Aorta (tissue), 5 donors: Measurements from ENCODE around the gene PTRH1. TPM values are rescaled to one million over a fixed set of nuclear protein-coding genes. Genes with fewer than 3 reads are reported as not detected.
"Not testable (repeated sequence)": the region's sequence is repeated elsewhere in the genome, so short reads cannot be mapped to it uniquely, and the experiment has no call there.

Experiments
- ATAC-seq: fragments of 200-7000 bp; cut with Tn5 transposase; one replicate; pipeline ENCODE4 v1.9.1; 2022; ENCODE audit warnings: moderate library complexity; ENCODE audit not compliant: low FRiP score
- DNase-seq, 2 donors: peaks; one replicate each; pipeline ENCODE4 v3.0.0-alpha.2; 2020
- H3K27ac ChIP-seq, 2 donors: one replicate each; pipeline ENCODE4 v1.5.1; 2013; ENCODE audit warnings: low read length in 2 of 2, mild to moderate bottlenecking in 2 of 2, moderate library complexity in 2 of 2, control low read depth in 1 of 2, inconsistent platforms in 1 of 2, low read depth in 1 of 2
- H3K27me3 ChIP-seq, 2 donors: one replicate each; pipeline ENCODE4 v1.6.1; 2013; ENCODE audit warnings: control low read depth in 1 of 2, low read length in 1 of 2, mild to moderate bottlenecking in 1 of 2, moderate library complexity in 1 of 2; ENCODE audit not compliant: insufficient read depth in 2 of 2, control insufficient read depth in 1 of 2
- H3K36me3 ChIP-seq, 2 donors: one replicate each; pipeline ENCODE4 v1.6.1; 2013; ENCODE audit warnings: control low read depth in 1 of 2, low read length in 1 of 2, mild to moderate bottlenecking in 1 of 2; ENCODE audit not compliant: insufficient read depth in 2 of 2, control insufficient read depth in 1 of 2
- H3K4me1 ChIP-seq, 2 donors: one replicate each; pipeline ENCODE4 v1.6.1; 2013; ENCODE audit warnings: low read length in 2 of 2, control low read depth in 1 of 2, mild to moderate bottlenecking in 1 of 2, moderate library complexity in 1 of 2; ENCODE audit not compliant: insufficient read depth in 2 of 2, control insufficient read depth in 1 of 2
- H3K4me3 ChIP-seq, 2 donors: one replicate each; pipeline ENCODE4 v1.5.1; 2013; ENCODE audit warnings: low read length in 2 of 2, control low read depth in 1 of 2, mild to moderate bottlenecking in 1 of 2
- H3K9me3 ChIP-seq: one replicate; pipeline ENCODE4 v1.6.1; 2013; ENCODE audit warnings: mild to moderate bottlenecking, low read length; ENCODE audit not compliant: control insufficient read depth
- WGBS, 2 donors: extraction: QIAGEN DNeasy Blood & Tissue Kit; methylation state at CpG; one replicate each; pipeline ENCODE4 v1.1.7; 2013; 5-methylcytosine and 5-hydroxymethylcytosine counted together
- intact Hi-C, 2 donors: fragments of 100-400 bp; cut with DNase I; formaldehyde crosslinking; loops; one replicate each; pipeline versions ENCODE4 v1.14.2 to v1.15.0; 2022
- long read RNA-seq, 2 donors: library from polyadenylated mRNA; unstranded; transcript quantifications; one replicate each; pipeline ENCODE4 v2.0.0, GENCODE V29; 2020 to 2021
- polyA plus RNA-seq, 2 donors: library from polyadenylated mRNA; stranded (reverse); fragments of 200-250 nt; gene quantifications; one replicate each; pipeline ENCODE4 v1.2.3, GENCODE V29; 2013
- total RNA-seq, 2 donors: library from RNA; stranded (reverse); fragmentation: NEBNext Ultra II Directional; extraction: Animal tissue kit (Norgen Biotek cat#: 25700); gene quantifications; one replicate each; pipeline ENCODE4 v1.2.1, GENCODE V29; 2021
- donor health status: healthy with polysubstance abuse.
- donor health status: Bipolar disorder and iron deficiency.
- donor health status: DM: no; HTN: no; CAD: no.
- donor health status: DM: no; HTN: no; CAD: no.
- donor health status: DM: yes; HTN: yes; CAD: no.

The PTRH1 gene, protein sequence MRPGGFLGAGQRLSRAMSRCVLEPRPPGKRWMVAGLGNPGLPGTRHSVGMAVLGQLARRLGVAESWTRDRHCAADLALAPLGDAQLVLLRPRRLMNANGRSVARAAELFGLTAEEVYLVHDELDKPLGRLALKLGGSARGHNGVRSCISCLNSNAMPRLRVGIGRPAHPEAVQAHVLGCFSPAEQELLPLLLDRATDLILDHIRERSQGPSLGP
- total RNA-seq (10 to 100 TPM in 1 of 2 donors, 1 to 10 TPM in 1; 9.8 to 12.2 TPM), polyA plus RNA-seq (10 to 100 TPM; 12.1 to 23.2 TPM)
- long read RNA-seq, donor 1, transcript PTRH1-208 (5 exons, 814 nt): major isoform, 7 of 18 reads
- long read RNA-seq, donor 1, partial matches to known transcripts: 1 of 18 reads
- long read RNA-seq, donor 1, other reads (novel, unspliced or antisense): 9 of 18 reads
- long read RNA-seq, donor 2, partial matches to known transcripts: 1 of 7 reads
- long read RNA-seq, donor 2, other reads (novel, unspliced or antisense): 3 of 7 reads

DNA sequence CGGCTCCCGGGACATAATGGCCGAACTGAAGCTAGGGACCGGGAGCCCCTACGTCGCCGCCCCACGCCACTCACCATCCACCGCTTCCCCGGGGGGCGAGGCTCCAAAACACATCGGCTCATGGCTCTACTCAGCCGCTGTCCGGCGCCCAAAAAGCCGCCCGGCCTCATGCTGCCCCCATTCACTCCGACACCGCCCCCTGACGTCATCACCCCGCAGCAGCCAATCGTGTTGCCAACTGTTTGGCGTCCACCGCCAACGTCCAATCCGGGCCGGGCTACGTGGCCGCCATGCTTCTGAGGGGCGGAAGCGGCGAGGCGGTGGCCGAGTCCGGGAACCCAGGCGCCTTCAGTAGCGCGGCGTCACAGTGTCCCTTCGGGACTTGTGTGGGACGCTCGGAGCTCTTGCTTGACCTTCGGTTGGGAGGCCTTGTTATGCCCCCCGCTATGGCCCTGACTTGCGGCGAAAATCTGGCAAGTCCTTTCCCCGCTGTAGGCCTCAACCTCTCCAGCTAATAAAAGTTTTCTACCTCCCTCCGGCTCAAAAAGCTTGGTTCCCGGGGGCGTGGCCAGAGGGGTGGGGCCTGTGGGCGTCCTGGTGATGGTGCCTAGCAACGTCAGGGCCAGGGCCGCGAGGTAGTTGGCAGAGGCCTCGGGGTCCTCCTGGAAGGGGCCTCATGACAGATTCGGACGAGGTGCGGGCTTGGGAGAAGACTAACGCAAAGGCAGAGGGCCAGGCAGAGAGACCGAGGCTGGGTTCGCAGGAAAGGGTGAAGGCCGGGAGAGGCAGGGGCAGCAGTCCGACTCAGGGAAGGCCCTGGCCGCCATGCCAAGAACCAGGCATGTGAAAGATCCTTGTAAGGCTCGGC, at the start of gene PTRH1, which contains the start of gene TTC16:
PTRH1 (minus strand) TSS at position 194 of the 868 bp plus-strand sequence; CDS start at position 170, 24 bp downstream.
TTC16 (plus strand) TSS at position 610 of the 868 bp plus-strand sequence; CDS start at position 677, 67 bp downstream.
- ATAC-seq (peak; percentile 97), DNase-seq (peak; percentile 99 to 100)
- no peaks in the 10 kb centered on the region for H3K27me3 ChIP-seq
- H3K4me3 ChIP-seq: peak within 1 kb of the TSS; percentile 39 to 52
- intact Hi-C loops: loop anchor here in 1 of 2 donors (5.0 kb wide), 1 partner anchor 103 kb away; the partner anchor contains the start of gene STXBP1
- H3K27ac ChIP-seq: peak within 1 kb of the TSS in 1 of 2 donors; percentile 49
- WGBS, 2 donors: 2% methylated on average over 64 to 65 of the region's 65 CpGs
- H3K9me3 ChIP-seq: no peaks in the 10 kb centered on the region
- H3K4me1 ChIP-seq: no peaks in the 10 kb centered on the region
- no peaks in the 10 kb centered on the region for H3K36me3 ChIP-seq

DNA sequence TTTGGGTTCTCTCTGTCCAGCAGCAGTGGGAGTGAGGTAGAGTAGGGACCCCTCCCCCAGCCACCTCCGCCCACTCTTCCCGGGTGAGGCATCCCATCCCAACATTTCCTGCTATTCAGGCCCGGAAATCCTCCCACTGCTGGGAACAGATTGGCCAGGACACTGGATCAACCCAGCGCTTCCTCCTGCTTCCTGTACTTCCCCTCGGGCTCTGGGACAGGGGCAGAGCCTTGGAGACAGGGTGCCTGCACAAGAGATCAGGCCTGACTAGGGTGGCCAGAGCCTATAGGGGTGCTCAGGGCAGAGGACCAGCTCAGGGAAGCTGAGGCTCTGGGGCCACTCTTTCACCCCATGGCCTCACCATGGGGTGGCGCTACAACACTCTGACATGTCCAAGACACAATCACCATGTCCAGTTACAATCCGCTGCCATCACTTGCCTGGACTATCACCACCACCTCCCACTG, 48.5 kb upstream of the PTRH1 start:
- Histone ChIP-seq H3K27ac (no peak overlapping the region), H3K36me3 (no peaks in the 10 kb centered on the region), H3K27me3 (no peaks in the 10 kb centered on the region), H3K4me1 (no peaks in the 10 kb centered on the region), H3K4me3 (no peak overlapping the region), H3K9me3 (no peaks in the 10 kb centered on the region)
- ATAC-seq (peak; percentile 49), DNase-seq (peak in 1 of 2 donors; percentile 80)
- 59 to 64% methylated on average over 7 of the region's 7 CpGs for WGBS, 2 donors
- intact Hi-C loops: no loop called here

DNA sequence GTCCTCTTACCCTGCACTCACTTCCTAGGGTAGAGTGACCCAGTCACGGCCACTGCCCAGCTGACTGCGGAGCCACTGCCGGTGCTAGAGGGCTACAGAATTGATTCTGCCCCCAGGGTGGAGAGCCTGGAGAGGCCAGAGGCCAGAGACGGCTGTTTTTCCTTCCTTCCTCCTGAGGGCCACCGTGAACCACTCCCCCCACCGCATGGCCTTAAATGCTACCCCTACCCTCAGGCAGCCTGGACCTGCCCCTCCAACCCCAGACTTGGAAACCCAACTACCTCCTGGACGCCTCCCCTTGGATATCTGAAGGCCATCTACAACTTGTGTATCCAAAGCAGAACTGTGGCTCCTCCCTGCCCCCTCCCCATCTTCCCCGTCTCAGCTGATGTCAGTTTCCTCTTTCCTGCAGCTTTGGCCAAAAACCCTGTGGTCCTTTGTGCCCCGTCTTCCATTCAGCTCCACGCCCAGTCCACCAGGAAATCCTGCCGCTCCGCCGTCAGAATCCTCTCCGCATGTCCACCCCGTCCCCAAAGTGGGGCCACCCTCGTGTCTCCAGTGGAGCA, 46.7 kb upstream of the PTRH1 start:
- intact Hi-C loops: no loop called here
- H3K4me3 ChIP-seq: no peak overlapping the region
- peak; percentile 76 to 80 for DNase-seq
- no peaks in the 10 kb centered on the region for H3K27me3 ChIP-seq
- H3K9me3 ChIP-seq: no peaks in the 10 kb centered on the region
- WGBS, 2 donors: 58 to 62% methylated on average over 16 of the region's 16 CpGs
- H3K27ac ChIP-seq: no peak overlapping the region
- H3K4me1 ChIP-seq: no peaks in the 10 kb centered on the region
- ATAC-seq: peak; percentile 57
- no peaks in the 10 kb centered on the region for H3K36me3 ChIP-seq

DNA sequence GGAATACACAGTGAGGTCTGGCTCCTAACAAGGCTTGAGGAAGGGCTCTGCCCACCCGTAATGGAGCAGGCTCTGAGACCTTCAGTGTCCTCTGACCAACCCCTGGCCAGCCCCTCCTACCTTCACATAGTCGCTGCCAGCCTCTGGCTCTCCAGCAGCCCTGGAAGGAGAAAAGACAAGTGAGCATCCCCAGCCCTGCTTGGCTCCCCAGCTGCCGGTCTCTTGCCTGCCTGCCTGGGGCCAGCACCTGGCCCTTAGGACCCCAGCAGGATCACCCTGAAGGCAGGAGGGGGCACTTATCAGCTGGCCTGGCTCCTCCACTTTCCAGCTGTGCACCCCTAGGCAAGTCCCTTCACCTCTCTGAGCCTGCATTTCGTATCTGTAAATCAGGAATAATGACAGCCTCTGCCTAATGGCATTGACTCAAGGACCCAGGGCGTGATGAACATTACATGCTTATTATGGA, 46.1 kb upstream of the PTRH1 start:
- ATAC-seq: peak; percentile 8
- WGBS, 2 donors: 67 to 73% methylated on average over 5 of the region's 5 CpGs
- intact Hi-C loops: no loop called here

DNA sequence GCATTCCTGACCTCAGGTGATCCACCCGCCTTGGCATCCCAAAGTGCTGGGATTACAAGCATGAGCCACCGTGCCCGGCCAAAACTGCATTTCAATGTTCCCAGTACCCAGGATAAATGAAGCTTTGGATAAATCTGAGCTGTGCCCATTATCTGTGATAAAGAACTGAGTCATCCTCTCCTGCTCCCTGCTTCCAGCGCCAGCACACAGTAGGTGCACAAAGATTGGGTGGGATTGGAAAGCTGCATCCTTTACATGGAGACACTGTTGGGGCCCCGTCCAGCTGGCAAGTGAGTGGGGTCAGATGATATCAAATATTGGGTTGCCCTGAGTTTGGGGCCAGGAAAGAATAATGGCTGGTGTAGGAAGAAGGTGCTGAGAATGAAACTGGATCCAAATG, 45.6 kb upstream of the PTRH1 start:
- ATAC-seq (no peak), DNase-seq (no peak)
- Histone ChIP-seq H3K27ac (no peak overlapping the region), H3K27me3 (no peaks in the 10 kb centered on the region), H3K4me1 (no peaks in the 10 kb centered on the region), H3K4me3 (no peak overlapping the region), H3K36me3 (no peaks in the 10 kb centered on the region), H3K9me3 (no peaks in the 10 kb centered on the region)
- 87 to 89% methylated on average over 5 of the region's 5 CpGs for WGBS, 2 donors
- intact Hi-C loops: no loop called here

More for the DNA sequence above, 46.1 kb upstream of the PTRH1 start:
- Histone ChIP-seq H3K4me3 (no peak overlapping the region), H3K4me1 (no peaks in the 10 kb centered on the region), H3K9me3 (no peaks in the 10 kb centered on the region), H3K36me3 (no peaks in the 10 kb centered on the region), H3K27ac (no peak overlapping the region), H3K27me3 (no peaks in the 10 kb centered on the region)
- DNase-seq: no peak

DNA sequence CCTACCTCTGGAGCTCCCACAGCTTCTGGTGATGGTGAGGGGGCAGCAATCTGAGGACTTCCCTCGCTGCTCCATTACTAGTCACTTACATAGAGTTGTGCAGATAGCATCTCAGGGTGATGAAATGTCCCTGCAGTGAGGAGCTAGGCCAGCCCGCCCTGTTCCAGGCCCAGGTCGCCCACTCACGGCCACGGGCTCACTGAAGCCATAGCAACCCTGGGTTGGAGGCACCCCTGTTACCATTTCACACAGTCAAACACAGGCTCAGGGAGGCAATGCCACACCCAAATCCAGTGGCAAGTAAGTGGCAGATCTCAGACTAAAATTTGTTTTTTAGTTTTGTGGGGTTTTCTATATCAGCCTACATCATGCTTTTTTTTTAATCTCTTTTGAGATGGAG, 43.4 kb upstream of the PTRH1 start:
- H3K9me3 ChIP-seq: no peaks in the 10 kb centered on the region
- DNase-seq (no peak), ATAC-seq (no peak)
- intact Hi-C loops: no loop called here
- WGBS, 2 donors: 83 to 85% methylated on average over 5 of the region's 5 CpGs
- no peak overlapping the region for H3K27ac ChIP-seq
- no peaks in the 10 kb centered on the region for H3K4me1 ChIP-seq
- no peaks in the 10 kb centered on the region for H3K27me3 ChIP-seq
- no peak overlapping the region for H3K4me3 ChIP-seq
- H3K36me3 ChIP-seq: no peaks in the 10 kb centered on the region

DNA sequence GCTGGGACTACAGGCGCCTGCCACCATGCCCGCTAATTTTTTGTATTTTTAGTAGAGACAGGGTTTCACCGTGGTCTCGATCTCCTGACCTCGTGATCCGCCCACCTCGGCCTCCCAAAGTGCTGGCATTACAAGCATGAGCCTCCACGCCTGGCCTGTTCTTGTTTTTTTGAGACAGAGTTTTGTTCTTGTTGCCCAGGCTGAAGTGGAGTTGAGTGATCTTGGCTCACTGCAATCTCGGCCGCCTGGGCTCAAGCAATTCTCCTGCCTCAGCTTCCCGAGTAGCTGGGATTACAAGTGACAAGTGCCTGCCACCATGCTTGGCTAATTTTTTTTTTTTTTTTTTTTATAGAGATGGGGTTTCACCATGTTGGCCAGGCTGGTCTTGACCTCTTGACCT, 41.3 kb upstream of the PTRH1 start:
- H3K4me3 ChIP-seq, H3K4me1 ChIP-seq, H3K36me3 ChIP-seq, DNase-seq, ATAC-seq, H3K9me3 ChIP-seq, H3K27me3 ChIP-seq, intact Hi-C loops, H3K27ac ChIP-seq: not testable (repeated sequence)
- 78 to 79% methylated on average over 11 of the region's 11 CpGs for WGBS, 2 donors

DNA sequence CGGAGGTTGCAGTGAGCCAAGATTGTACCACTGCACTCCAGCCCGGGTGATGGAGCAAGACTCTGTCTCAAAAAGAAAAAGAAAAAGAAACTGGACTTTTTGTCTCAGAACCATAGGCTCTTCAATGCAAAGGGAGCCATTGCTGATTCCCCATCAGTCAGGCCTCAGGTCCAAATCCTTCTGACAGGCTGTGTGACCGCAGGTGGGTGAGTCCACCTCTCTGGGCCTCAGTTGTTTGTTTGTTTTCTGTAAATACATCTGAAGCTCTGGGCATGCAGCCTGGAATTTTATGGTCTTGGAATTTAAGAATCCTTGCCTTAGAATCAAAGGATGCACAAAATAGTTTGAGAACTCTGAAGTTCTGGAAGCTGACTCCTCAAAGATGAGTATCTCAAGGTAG, 40.8 kb upstream of the PTRH1 start:
- Histone ChIP-seq H3K9me3 (no peaks in the 10 kb centered on the region), H3K4me3 (no peak overlapping the region), H3K27me3 (no peaks in the 10 kb centered on the region), H3K4me1 (no peaks in the 10 kb centered on the region), H3K27ac (no peak overlapping the region), H3K36me3 (no peaks in the 10 kb centered on the region)
- ATAC-seq: no peak
- DNase-seq: no peak
- WGBS, 2 donors: 92 to 98% methylated on average over 3 of the region's 3 CpGs
- intact Hi-C loops: no loop called here
